ENCODE data around the gene TMEM175. TPM values are rescaled to one million over a fixed set of nuclear protein-coding genes. Genes with fewer than 3 reads are reported as not detected.

The TMEM175 gene
- total and polyA plus RNA-seq, 2 of the 8 experiments (the other 6 are each of a cell fraction or from before 2014, with no cell fraction given) = 4.9 to 20.7 TPM

DNA sequence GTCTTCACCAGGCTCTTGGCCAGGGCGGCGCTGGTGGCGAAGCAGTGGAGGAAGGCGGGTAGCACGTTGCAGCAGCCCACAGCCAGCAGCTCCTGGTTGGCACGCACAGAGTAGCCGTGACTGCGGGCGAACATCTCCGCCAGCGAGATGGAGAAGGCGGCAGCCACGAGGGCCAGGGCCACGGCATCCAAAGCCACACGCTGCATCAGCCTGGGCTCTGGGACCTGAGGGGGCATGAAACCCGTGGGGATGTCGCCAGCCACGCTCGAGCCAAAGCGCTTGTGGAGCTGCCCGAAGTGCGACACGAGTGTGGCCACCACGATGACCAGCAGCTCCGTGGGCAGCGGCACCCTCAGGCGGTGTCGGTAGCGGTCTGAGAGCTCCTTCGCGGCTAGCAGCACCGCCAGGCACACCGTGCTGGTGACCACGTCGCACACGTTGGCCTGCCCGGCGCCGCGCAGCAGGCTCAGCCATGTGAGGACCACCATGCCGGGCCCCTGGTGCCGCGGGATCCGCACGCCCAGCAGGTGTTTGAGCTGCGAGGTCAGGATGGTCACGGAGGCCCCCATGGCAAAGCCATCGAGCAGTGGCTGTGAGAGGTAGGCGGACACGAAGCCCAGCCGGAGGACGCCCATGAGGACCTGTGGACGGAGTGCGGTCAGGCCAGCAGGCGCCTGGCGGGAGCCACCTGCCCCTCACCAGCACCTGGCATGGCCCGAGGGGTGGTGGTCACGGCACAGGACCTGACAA, 57.6 kb downstream of the TMEM175 start (continued):
- TF ChIP-seq HDAC6 (IDR thresholded peaks at IDR 0.05; ENCODE audit: low read depth, low read length) (no peak), TAF7 (optimal IDR thresholded peaks at IDR 0.05; ENCODE audit: borderline replicate concordance, low read depth, low read length) (no peak), SIRT6 (IDR thresholded peaks at IDR 0.05; ENCODE audit: low read length) (no peak)
